ENCODE results near the gene SYNJ2.

The SYNJ2 gene

GRCh38 chr6:158048589-158048988 lies 66.9 kb downstream of the SYNJ2 start:
- TF ChIP-seq, protein P1, sequence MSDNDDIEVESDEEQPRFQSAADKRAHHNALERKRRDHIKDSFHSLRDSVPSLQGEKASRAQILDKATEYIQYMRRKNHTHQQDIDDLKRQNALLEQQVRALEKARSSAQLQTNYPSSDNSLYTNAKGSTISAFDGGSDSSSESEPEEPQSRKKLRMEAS (IDR thresholded peaks at IDR 0.05), result no peak
- TF ChIP-seq YY1 (IDR thresholded peaks at IDR 0.05; ENCODE audit: low read depth), result no peak
- TF ChIP-seq TCF12 (IDR thresholded peaks at IDR 0.05; ENCODE audit: low read depth), result no peak
- TF ChIP-seq CEBPB (IDR thresholded peaks at IDR 0.05), result no peak
- TF ChIP-seq, protein P2, sequence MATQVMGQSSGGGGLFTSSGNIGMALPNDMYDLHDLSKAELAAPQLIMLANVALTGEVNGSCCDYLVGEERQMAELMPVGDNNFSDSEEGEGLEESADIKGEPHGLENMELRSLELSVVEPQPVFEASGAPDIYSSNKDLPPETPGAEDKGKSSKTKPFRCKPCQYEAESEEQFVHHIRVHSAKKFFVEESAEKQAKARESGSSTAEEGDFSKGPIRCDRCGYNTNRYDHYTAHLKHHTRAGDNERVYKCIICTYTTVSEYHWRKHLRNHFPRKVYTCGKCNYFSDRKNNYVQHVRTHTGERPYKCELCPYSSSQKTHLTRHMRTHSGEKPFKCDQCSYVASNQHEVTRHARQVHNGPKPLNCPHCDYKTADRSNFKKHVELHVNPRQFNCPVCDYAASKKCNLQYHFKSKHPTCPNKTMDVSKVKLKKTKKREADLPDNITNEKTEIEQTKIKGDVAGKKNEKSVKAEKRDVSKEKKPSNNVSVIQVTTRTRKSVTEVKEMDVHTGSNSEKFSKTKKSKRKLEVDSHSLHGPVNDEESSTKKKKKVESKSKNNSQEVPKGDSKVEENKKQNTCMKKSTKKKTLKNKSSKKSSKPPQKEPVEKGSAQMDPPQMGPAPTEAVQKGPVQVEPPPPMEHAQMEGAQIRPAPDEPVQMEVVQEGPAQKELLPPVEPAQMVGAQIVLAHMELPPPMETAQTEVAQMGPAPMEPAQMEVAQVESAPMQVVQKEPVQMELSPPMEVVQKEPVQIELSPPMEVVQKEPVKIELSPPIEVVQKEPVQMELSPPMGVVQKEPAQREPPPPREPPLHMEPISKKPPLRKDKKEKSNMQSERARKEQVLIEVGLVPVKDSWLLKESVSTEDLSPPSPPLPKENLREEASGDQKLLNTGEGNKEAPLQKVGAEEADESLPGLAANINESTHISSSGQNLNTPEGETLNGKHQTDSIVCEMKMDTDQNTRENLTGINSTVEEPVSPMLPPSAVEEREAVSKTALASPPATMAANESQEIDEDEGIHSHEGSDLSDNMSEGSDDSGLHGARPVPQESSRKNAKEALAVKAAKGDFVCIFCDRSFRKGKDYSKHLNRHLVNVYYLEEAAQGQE (IDR thresholded peaks at IDR 0.05; ENCODE audit: low read depth), result no peak
- TF ChIP-seq TAF1 (IDR thresholded peaks at IDR 0.05; ENCODE audit: low read depth), result no peak
- TF ChIP-seq CREB1 (IDR thresholded peaks at IDR 0.05; ENCODE audit: low read depth), result no peak
- no peak for TF ChIP-seq ZBTB7A (IDR thresholded peaks at IDR 0.05; ENCODE audit: low read depth)
- TF ChIP-seq TEAD4 (IDR thresholded peaks at IDR 0.05), result no peak
- TF ChIP-seq, protein P3, sequence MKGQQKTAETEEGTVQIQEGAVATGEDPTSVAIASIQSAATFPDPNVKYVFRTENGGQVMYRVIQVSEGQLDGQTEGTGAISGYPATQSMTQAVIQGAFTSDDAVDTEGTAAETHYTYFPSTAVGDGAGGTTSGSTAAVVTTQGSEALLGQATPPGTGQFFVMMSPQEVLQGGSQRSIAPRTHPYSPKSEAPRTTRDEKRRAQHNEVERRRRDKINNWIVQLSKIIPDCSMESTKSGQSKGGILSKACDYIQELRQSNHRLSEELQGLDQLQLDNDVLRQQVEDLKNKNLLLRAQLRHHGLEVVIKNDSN (IDR thresholded peaks at IDR 0.05), result no peak
- TF ChIP-seq EGR1 (IDR thresholded peaks at IDR 0.05), result no peak
- TF ChIP-seq NFIC (IDR thresholded peaks at IDR 0.05), result no peak
- no peak for TF ChIP-seq RAD21 (IDR thresholded peaks at IDR 0.05; ENCODE audit: low read depth)
- no peak for TF ChIP-seq EP300 (IDR thresholded peaks at IDR 0.05; ENCODE audit: borderline replicate concordance)
- no peak for TF ChIP-seq FOXM1 (IDR thresholded peaks at IDR 0.05; ENCODE audit: borderline replicate concordance, low read depth)

DNA sequence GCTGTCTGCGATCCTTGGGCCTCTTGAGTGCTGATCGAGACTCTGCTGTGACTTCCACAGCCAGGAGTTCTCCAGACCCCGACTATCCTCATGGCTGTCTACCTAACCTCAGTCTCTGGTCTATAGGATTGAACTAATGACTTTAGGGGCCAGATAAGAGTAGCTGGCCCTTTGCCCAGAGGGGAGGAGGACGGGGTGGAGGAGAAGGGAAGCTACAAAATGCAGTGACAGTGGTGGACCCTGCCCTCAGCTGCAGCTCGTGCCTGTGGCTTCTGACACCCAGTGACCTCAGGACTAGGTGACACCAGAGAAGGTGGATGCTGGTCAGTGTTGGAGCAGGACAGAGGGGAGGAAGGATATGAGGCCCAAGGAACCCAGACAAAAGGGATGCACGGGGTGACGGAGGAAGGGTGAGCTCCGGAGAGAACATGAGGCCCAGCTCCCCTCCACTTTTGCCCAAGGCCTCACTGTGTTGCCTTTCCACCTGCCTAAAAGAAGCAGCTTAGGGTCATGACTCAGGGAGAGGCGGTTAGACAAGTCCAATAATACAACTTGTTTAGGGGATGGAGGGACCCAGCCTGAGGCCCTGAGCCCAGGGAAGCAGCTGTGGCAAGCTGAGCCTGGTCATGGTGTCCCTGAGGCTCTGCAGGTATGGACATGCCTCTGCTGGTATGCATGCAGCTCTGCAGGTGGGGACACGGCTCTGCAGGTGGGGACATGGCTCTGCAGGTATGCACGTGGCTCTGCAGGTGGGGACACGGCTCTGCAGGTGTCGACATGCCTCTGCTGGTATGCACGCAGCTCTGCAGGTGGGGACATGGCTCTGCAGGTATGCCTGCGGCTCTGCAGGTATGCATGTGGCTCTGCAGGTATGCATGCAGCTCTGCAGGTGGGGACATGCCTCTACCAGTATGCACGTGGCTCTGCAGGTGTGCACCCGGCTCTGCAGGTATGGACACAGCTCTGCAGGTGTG lies 67.7 kb downstream of the SYNJ2 start:
- TF ChIP-seq FOXM1 (IDR thresholded peaks at IDR 0.05; ENCODE audit: borderline replicate concordance, low read depth) (no peak), CEBPB (IDR thresholded peaks at IDR 0.05) (no peak), TEAD4 (IDR thresholded peaks at IDR 0.05) (no peak), TAF1 (IDR thresholded peaks at IDR 0.05; ENCODE audit: low read depth) (no peak), RAD21 (IDR thresholded peaks at IDR 0.05; ENCODE audit: low read depth) (no peak), NFIC (IDR thresholded peaks at IDR 0.05) (no peak), YY1 (IDR thresholded peaks at IDR 0.05; ENCODE audit: low read depth) (no peak), ZBTB7A (IDR thresholded peaks at IDR 0.05; ENCODE audit: low read depth) (no peak), CREB1 (IDR thresholded peaks at IDR 0.05; ENCODE audit: low read depth) (no peak), EGR1 (IDR thresholded peaks at IDR 0.05) (no peak), TCF12 (IDR thresholded peaks at IDR 0.05; ENCODE audit: low read depth) (no peak), EP300 (IDR thresholded peaks at IDR 0.05; ENCODE audit: borderline replicate concordance) (no peak)
- TF ChIP-seq, protein P2 (IDR thresholded peaks at IDR 0.05; ENCODE audit: low read depth), result no peak
- TF ChIP-seq, protein P1 (IDR thresholded peaks at IDR 0.05), result no peak
- TF ChIP-seq, protein P3 (IDR thresholded peaks at IDR 0.05), result no peak

GRCh38 chr6:158050107-158050735 lies 68.6 kb downstream of the SYNJ2 start:
- TF ChIP-seq TAF1 (IDR thresholded peaks at IDR 0.05; ENCODE audit: low read depth), result no peak
- TF ChIP-seq FOXM1 (IDR thresholded peaks at IDR 0.05; ENCODE audit: borderline replicate concordance, low read depth), result no peak

- no peak for TF ChIP-seq FOXM1 (IDR thresholded peaks at IDR 0.05; ENCODE audit: borderline replicate concordance, low read depth)
- TF ChIP-seq, protein P3 (IDR thresholded peaks at IDR 0.05), result no peak
- TF ChIP-seq NFIC (IDR thresholded peaks at IDR 0.05), result no peak
- TF ChIP-seq EP300 (IDR thresholded peaks at IDR 0.05; ENCODE audit: borderline replicate concordance), result no peak
- TF ChIP-seq ZBTB7A (IDR thresholded peaks at IDR 0.05; ENCODE audit: low read depth), result no peak
- no peak for TF ChIP-seq TAF1 (IDR thresholded peaks at IDR 0.05; ENCODE audit: low read depth)
- no peak for TF ChIP-seq CEBPB (IDR thresholded peaks at IDR 0.05)
- TF ChIP-seq YY1 (IDR thresholded peaks at IDR 0.05; ENCODE audit: low read depth), result no peak
- TF ChIP-seq, protein P1 (IDR thresholded peaks at IDR 0.05), result no peak
- TF ChIP-seq EGR1 (IDR thresholded peaks at IDR 0.05), result no peak
- TF ChIP-seq, protein P2 (IDR thresholded peaks at IDR 0.05; ENCODE audit: low read depth), result no peak
- TF ChIP-seq TEAD4 (IDR thresholded peaks at IDR 0.05), result no peak
- no peak for TF ChIP-seq TCF12 (IDR thresholded peaks at IDR 0.05; ENCODE audit: low read depth)
- TF ChIP-seq RAD21 (IDR thresholded peaks at IDR 0.05; ENCODE audit: low read depth), result no peak
- TF ChIP-seq CREB1 (IDR thresholded peaks at IDR 0.05; ENCODE audit: low read depth), result no peak
Measured at GRCh38 chr6:158050955-158051354, 69.3 kb downstream of the SYNJ2 start.

Data from Ishikawa (cell line).